GM18498 (cell line): ENCODE measurements around the gene ACCSL.
A peak's percentile ranks its signal among the peaks of the same experiment; 100 is the strongest.

ENCODE experiments used
- ATAC-seq: cut with Tn5 transposase; IDR thresholded peaks from one replicate; pipeline ENCODE4 v1.9.1; 2021; ENCODE audit warnings: mild to moderate bottlenecking, moderate library complexity; ENCODE audit not compliant: unreplicated experiment

ACCSL gene

GRCh38 chr11:44017443-44018126, 30.2 kb upstream of the ACCSL start:
- no peak for ATAC-seq

- ATAC-seq = no peak
Measured at GRCh38 chr11:44018127-44018521, 29.7 kb upstream of the ACCSL start.

- no peak for ATAC-seq
Measured at GRCh38 chr11:44018829-44019228, 29.0 kb upstream of the ACCSL start.

GRCh38 chr11:44024977-44025376, 22.8 kb upstream of the ACCSL start:
- ATAC-seq = no peak

- ATAC-seq = no peak
Measured at GRCh38 chr11:44025727-44026126, 22.1 kb upstream of the ACCSL start.

GRCh38 chr11:44028401-44028800, 19.4 kb upstream of the ACCSL start:
- ATAC-seq = no peak

GRCh38 chr11:44028816-44029506, 18.8 kb upstream of the ACCSL start:
- ATAC-seq = no peak

- ATAC-seq = no peak
Measured at GRCh38 chr11:44029507-44029845, 18.3 kb upstream of the ACCSL start.

- ATAC-seq = no peak
Measured at GRCh38 chr11:44029977-44030911, 17.5 kb upstream of the ACCSL start.

GRCh38 chr11:44030996-44031395, 16.8 kb upstream of the ACCSL start:
- ATAC-seq = no peak

GRCh38 chr11:44031549-44031948, 16.2 kb upstream of the ACCSL start:
- ATAC-seq = no peak

- ATAC-seq = no peak
Measured at GRCh38 chr11:44032299-44033085, 15.3 kb upstream of the ACCSL start.

GRCh38 chr11:44033411-44033850, 14.3 kb upstream of the ACCSL start:
- ATAC-seq = no peak

GRCh38 chr11:44033856-44034255, 13.9 kb upstream of the ACCSL start:
- no peak for ATAC-seq

- ATAC-seq = no peak
Measured at GRCh38 chr11:44034639-44035038, 13.1 kb upstream of the ACCSL start.

GRCh38 chr11:44036811-44037657, 10.7 kb upstream of the ACCSL start:
- ATAC-seq = peak; percentile 72

GRCh38 chr11:44037658-44037998, 10.2 kb upstream of the ACCSL start:
- no peak for ATAC-seq

- ATAC-seq = no peak
Measured at GRCh38 chr11:44043157-44043556, 4.6 kb upstream of the ACCSL start.

GRCh38 chr11:44046182-44046581, 1.6 kb upstream of the ACCSL start:
- no peak for ATAC-seq

GRCh38 chr11:44047298-44047697, 483 bp upstream of the ACCSL start:
- no peak for ATAC-seq
